Measurements from ENCODE around the gene GNAQ. TPM values are rescaled to one million over a fixed set of nuclear protein-coding genes. Genes with fewer than 3 reads are reported as not detected.

GNAQ gene
- total and polyA plus RNA-seq, 8 donors: 13.1 to 75.3 (median 38.5) TPM

DNA sequence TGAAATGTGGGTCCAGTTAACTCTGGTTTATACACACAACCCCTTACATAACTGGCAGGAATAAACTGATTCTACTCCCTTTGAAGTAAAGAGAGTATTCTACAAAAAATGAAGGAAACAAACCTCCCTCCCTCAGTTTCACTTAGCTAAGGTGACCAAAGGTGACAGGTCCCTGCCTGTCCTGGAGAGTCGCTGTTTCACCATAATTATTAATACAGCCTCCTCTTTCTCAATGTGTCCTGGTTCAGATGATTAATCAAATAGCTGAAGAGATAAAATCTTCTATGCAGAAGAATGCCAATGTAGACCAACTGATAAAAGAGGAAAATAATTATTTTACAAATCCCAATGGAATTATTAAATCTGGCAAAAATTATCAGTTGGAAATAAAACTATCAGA is 219.8 kb downstream of the GNAQ start:
- intact Hi-C loops (cut with DNase I; ENCODE audit: low total_unique reads): no loop called here
- peaks cover 0 to 34% (median 33%) of the 10 kb centered on the region in 4 donors for H3K36me3 ChIP-seq
- WGBS, 5 donors: 93 to 100% (median 96%) methylated on average over 1 of the region's 1 CpG
- no peaks in the 10 kb centered on the region for H3K27me3 ChIP-seq
- H3K9me3 ChIP-seq: no peaks in the 10 kb centered on the region
- no peak for TF ChIP-seq POLR2A (IDR thresholded peaks at IDR 0.05)
- TF ChIP-seq POLR2AphosphoS5 (IDR thresholded peaks at IDR 0.05): no peak
- TF ChIP-seq, protein P1, sequence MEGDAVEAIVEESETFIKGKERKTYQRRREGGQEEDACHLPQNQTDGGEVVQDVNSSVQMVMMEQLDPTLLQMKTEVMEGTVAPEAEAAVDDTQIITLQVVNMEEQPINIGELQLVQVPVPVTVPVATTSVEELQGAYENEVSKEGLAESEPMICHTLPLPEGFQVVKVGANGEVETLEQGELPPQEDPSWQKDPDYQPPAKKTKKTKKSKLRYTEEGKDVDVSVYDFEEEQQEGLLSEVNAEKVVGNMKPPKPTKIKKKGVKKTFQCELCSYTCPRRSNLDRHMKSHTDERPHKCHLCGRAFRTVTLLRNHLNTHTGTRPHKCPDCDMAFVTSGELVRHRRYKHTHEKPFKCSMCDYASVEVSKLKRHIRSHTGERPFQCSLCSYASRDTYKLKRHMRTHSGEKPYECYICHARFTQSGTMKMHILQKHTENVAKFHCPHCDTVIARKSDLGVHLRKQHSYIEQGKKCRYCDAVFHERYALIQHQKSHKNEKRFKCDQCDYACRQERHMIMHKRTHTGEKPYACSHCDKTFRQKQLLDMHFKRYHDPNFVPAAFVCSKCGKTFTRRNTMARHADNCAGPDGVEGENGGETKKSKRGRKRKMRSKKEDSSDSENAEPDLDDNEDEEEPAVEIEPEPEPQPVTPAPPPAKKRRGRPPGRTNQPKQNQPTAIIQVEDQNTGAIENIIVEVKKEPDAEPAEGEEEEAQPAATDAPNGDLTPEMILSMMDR (IDR thresholded peaks at IDR 0.05): no peak
- no peak for TF ChIP-seq EP300 (IDR thresholded peaks at IDR 0.05)
- peaks cover 0 to 35% (median 16%) of the 10 kb centered on the region in 4 donors for H3K4me1 ChIP-seq
- H3K27ac ChIP-seq: no peak overlapping the region
- H3K4me3 ChIP-seq: no peak overlapping the region
- DNase-seq: no peak

DNA sequence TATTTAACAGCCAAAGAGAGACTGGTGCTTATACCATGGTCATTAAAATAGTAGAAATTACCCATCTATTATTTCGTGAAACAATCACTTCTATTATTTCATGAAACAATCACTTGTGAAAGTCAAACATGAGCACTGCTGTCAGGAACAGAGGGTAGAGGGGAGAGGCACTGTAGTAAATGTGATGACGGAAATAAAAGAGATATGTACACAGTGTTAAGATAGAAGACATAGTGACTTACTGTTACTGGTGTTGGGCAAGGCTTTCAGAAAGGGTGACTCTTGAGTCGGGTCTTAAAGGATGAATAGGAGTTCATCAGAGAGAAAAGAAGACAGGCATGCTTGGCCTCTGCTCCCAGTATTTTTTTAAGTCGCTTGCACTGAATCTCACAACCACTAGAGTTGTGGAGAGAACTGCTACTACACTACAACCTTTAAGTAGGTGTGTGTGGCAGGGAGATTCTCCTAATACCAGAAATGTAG is 220.9 kb downstream of the GNAQ start:
- no peaks in the 10 kb centered on the region for H3K27me3 ChIP-seq
- 52 to 78% (median 64%) methylated on average over 4 of the region's 4 CpGs for WGBS, 5 donors
- no peaks in the 10 kb centered on the region for H3K9me3 ChIP-seq
- TF ChIP-seq, protein P1 (IDR thresholded peaks at IDR 0.05): no peak
- TF ChIP-seq POLR2AphosphoS5 (IDR thresholded peaks at IDR 0.05) (no peak), POLR2A (IDR thresholded peaks at IDR 0.05) (no peak), EP300 (IDR thresholded peaks at IDR 0.05) (no peak)
- H3K36me3 ChIP-seq: peaks cover 0 to 34% (median 33%) of the 10 kb centered on the region in 4 donors
- intact Hi-C loops (cut with DNase I; ENCODE audit: low total_unique reads): no loop called here
- DNase-seq: no peak
- H3K4me3 ChIP-seq: no peak overlapping the region
- H3K4me1 ChIP-seq: peaks cover 0 to 37% (median 17%) of the 10 kb centered on the region in 4 donors
- H3K27ac ChIP-seq: no peak overlapping the region

DNA sequence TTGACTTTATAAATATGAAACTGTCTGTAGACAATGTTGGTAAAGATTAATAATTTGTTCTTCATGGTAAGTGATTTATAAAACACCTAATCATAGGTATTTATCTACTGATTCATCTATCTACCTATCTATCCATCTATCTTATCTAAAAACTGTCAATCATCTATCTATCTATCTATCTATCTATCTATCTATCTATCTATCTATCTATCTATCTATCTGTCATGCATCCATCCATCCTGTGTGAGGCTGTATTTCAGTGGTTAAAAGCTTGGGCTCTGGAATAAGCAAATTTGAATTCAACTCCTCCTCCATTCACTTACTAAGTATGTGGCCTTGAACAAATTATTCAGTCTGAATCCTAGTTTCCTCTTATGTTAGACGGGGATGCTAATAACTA is 221.6 kb downstream of the GNAQ start:
- DNase-seq: no peak
- TF ChIP-seq, protein P1 (IDR thresholded peaks at IDR 0.05): no peak
- TF ChIP-seq POLR2AphosphoS5 (IDR thresholded peaks at IDR 0.05) (no peak), POLR2A (IDR thresholded peaks at IDR 0.05) (no peak), EP300 (IDR thresholded peaks at IDR 0.05) (no peak)
- Histone ChIP-seq H3K4me3 (no peak overlapping the region), H3K4me1 (peaks cover 0 to 37% (median 17%) of the 10 kb centered on the region in 4 donors), H3K27me3 (no peaks in the 10 kb centered on the region), H3K27ac (no peak overlapping the region), H3K36me3 (peaks cover 0 to 33% (median 30%) of the 10 kb centered on the region in 4 donors), H3K9me3 (no peaks in the 10 kb centered on the region)
- 85 to 92% (median 89%) methylated on average over 1 of the region's 1 CpG for WGBS, 5 donors
- intact Hi-C loops (cut with DNase I; ENCODE audit: low total_unique reads): no loop called here

DNA sequence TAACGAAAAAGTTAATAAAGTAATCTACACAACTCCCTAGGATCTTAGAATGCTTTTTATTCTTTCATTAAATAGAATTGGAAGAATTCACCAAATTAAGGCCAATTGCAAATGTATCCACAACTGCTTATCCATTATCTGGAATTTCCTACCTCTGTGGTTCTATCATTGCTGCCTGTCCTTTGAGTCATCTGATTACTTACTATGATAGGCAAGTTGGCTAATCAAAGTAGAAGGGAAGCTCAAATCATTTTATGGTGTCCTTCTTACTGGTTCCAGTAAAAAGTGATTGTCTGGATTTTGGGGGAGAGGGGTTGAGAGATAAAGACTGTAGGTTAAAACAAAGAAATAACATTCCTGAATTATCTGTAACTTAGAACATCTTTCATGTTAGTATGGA is 222.1 kb downstream of the GNAQ start:
- Histone ChIP-seq H3K27ac (no peak overlapping the region), H3K9me3 (no peaks in the 10 kb centered on the region), H3K4me1 (peaks cover 0 to 35% (median 17%) of the 10 kb centered on the region in 4 donors), H3K27me3 (no peaks in the 10 kb centered on the region), H3K4me3 (no peak overlapping the region), H3K36me3 (peaks cover 0 to 28% (median 25%) of the 10 kb centered on the region in 4 donors)
- WGBS, 5 donors: 80 to 100% (median 93%) methylated on average over 1 of the region's 1 CpG
- no peak for DNase-seq
- intact Hi-C loops (cut with DNase I; ENCODE audit: low total_unique reads): no loop called here
- TF ChIP-seq POLR2AphosphoS5 (IDR thresholded peaks at IDR 0.05) (no peak), EP300 (IDR thresholded peaks at IDR 0.05) (no peak), POLR2A (IDR thresholded peaks at IDR 0.05) (no peak)
- TF ChIP-seq, protein P1 (IDR thresholded peaks at IDR 0.05): no peak
